Gastroesophageal sphincter (tissue), 4 donors: Measurements from ENCODE around the gene TAF4. TPM values are rescaled to one million over a fixed set of nuclear protein-coding genes. Genes with fewer than 3 reads are reported as not detected.
"Not testable (repeated sequence)": the region's sequence is repeated elsewhere in the genome, so short reads cannot be mapped to it uniquely, and the experiment has no call there.

Source experiments
- ATAC-seq: fragments of 150-250 bp; one replicate; pipeline ENCODE4 v1.9.1; 2016; ENCODE audit warnings: mild to moderate bottlenecking, moderate library complexity
- H3K27ac ChIP-seq, 4 donors: fragments of 200-600 bp; sonication (generic) in 3 of 4; 1 replicate in 3 of 4; 2 replicates in 1 of 4; pipeline ENCODE4 v1.5.1; 2016 to 2019
- H3K27me3 ChIP-seq: fragments of 200-600 bp; sonication (generic); one replicate; pipeline ENCODE4 v1.5.1; 2019
- H3K36me3 ChIP-seq, 2 donors: fragments of 200-600 bp; sonication (generic); one replicate each; pipeline ENCODE4 v1.5.1; 2019; ENCODE audit warnings: control low read depth in 1 of 2
- H3K4me1 ChIP-seq, 3 donors: fragments of 200-600 bp; sonication (generic); 1 replicate in 2 of 3; 2 replicates in 1 of 3; pipeline ENCODE4 v1.5.1; 2016 to 2019; ENCODE audit warnings: control low read depth in 2 of 3
- H3K4me3 ChIP-seq, 2 donors: fragments of 200-600 bp; sonication (generic); one replicate each; pipeline ENCODE4 v1.5.1; 2019; ENCODE audit warnings: mild to moderate bottlenecking in 1 of 2, moderate library complexity in 1 of 2
- H3K9me3 ChIP-seq, 3 donors: fragments of 200-600 bp; sonication (generic); one replicate each; pipeline ENCODE4 v1.5.1; 2017 to 2019; ENCODE audit warnings: control low read depth in 2 of 3
- EP300 ChIP-seq: sonication (generic); formaldehyde crosslinking; IDR thresholded peaks from one replicate; pipeline ENCODE4 v1.6.1; 2017; ENCODE audit warnings: antibody characterized with exemption, mild to moderate bottlenecking
- POLR2A ChIP-seq, 2 donors: fragments of 450-650 bp; IDR thresholded peaks; one replicate each; pipeline ENCODE4 v1.6.1; 2017; ENCODE audit warnings: antibody characterized with exemption in 2 of 2, mild to moderate bottlenecking in 2 of 2, moderate library complexity in 1 of 2
- POLR2AphosphoS5 ChIP-seq: sonication (generic); formaldehyde crosslinking; IDR thresholded peaks from one replicate; pipeline ENCODE4 v1.6.1; 2017; ENCODE audit warnings: antibody characterized with exemption
- WGBS, 2 donors: methylation state at CpG; one replicate each; pipeline ENCODE4 v1.1.5; 2018; ENCODE audit warnings: low coverage in 1 of 2; 5-methylcytosine and 5-hydroxymethylcytosine counted together
- total RNA-seq, 4 donors: library from RNA; depleted of rRNA; stranded (reverse); fragments of >200 nt; gene quantifications; one replicate each; pipeline ENCODE4 v1.1.0, GENCODE V29; 2016
- TF ChIP-seq, protein P1 (sequence below), 4 experiments: fragments of 200-600 bp in 2 of 4; fragments of 450-650 bp in 2 of 4; sonication (generic) in 1 of 4; IDR thresholded peaks; one replicate each; pipeline ENCODE4 v1.5.1; 2017 to 2019; ENCODE audit warnings: antibody characterized with exemption in 4 of 4, mild to moderate bottlenecking in 2 of 4, moderate library complexity in 2 of 4

TAF4 gene
- total RNA-seq, 4 donors from 2014 or later = 7.6 to 19.9 (median 15.5) TPM

DNA sequence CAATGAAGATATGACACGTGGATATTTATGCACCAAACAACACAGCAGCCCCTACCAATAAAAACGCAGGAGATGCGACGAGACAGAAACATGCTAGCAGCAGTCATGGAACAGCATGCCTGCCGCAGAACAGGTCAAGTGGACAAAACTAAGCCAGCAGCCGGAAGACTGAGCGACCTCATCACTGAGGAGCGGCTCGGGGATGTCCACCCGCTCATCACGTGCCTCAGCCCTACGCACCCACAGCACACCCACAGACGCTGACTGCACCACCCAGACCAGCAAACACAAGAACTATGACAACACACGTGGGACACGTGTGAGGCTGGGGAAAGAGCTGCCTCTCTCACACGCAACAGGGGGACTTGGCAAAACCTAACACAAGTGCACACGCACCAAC lies 81.7 kb downstream of the TAF4 start:
- 85 to 95% methylated on average over 4 to 7 of the region's 17 CpGs for WGBS, 2 donors
- ATAC-seq = no peak

DNA sequence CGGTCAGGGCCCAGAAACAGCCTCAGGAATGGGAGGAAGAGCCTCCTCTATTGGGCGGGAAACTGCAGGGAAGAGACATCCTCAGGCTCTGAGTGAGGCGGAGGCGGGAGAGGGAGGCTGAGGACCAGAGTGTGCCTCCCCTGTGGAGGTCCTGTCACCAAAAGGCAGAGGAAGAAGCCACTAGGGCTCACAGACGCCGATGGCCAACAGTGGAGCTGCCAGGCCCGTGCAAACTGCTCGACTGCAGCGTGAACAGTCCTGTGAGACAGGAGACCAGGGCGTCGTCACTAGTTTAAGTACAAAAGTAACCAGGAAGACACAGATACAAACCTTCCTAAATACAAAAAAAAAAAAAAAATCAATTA lies 82.7 kb downstream of the TAF4 start:
- Histone ChIP-seq H3K4me1 (no peaks in the 10 kb centered on the region), H3K27ac (no peak overlapping the region), H3K36me3 (peaks cover 0 to 74% of the 10 kb centered on the region in 2 donors), H3K27me3 (no peaks in the 10 kb centered on the region), H3K4me3 (no peak overlapping the region), H3K9me3 (no peaks in the 10 kb centered on the region)
- TF ChIP-seq POLR2A (IDR thresholded peaks at IDR 0.05) = no peak
- TF ChIP-seq, protein P1, sequence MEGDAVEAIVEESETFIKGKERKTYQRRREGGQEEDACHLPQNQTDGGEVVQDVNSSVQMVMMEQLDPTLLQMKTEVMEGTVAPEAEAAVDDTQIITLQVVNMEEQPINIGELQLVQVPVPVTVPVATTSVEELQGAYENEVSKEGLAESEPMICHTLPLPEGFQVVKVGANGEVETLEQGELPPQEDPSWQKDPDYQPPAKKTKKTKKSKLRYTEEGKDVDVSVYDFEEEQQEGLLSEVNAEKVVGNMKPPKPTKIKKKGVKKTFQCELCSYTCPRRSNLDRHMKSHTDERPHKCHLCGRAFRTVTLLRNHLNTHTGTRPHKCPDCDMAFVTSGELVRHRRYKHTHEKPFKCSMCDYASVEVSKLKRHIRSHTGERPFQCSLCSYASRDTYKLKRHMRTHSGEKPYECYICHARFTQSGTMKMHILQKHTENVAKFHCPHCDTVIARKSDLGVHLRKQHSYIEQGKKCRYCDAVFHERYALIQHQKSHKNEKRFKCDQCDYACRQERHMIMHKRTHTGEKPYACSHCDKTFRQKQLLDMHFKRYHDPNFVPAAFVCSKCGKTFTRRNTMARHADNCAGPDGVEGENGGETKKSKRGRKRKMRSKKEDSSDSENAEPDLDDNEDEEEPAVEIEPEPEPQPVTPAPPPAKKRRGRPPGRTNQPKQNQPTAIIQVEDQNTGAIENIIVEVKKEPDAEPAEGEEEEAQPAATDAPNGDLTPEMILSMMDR (IDR thresholded peaks at IDR 0.05) = no peak
- no peak for TF ChIP-seq EP300
- no peak for TF ChIP-seq POLR2AphosphoS5
- WGBS, 2 donors = 86% methylated on average over 7 of the region's 11 CpGs; no CpG with 5 or more reads in 1 of the 2 donors
- ATAC-seq = no peak

More for the DNA sequence above, 81.7 kb downstream of the TAF4 start:
- Histone ChIP-seq H3K4me3 (no peak overlapping the region), H3K27ac (no peak overlapping the region), H3K4me1 (no peaks in the 10 kb centered on the region), H3K27me3 (no peaks in the 10 kb centered on the region), H3K9me3 (no peaks in the 10 kb centered on the region), H3K36me3 (peaks cover 0 to 77% of the 10 kb centered on the region in 2 donors)
- no peak for TF ChIP-seq POLR2AphosphoS5
- no peak for TF ChIP-seq POLR2A (IDR thresholded peaks at IDR 0.05)

- Histone ChIP-seq H3K27ac (no peak overlapping the region), H3K4me3 (no peak overlapping the region), H3K9me3 (no peaks in the 10 kb centered on the region), H3K4me1 (no peaks in the 10 kb centered on the region), H3K36me3 (peaks cover 0 to 73% of the 10 kb centered on the region in 2 donors), H3K27me3 (no peaks in the 10 kb centered on the region)
- no peak for ATAC-seq
- TF ChIP-seq POLR2A (IDR thresholded peaks at IDR 0.05) (no peak), EP300 (no peak), POLR2AphosphoS5 (no peak)
- TF ChIP-seq, protein P1 (IDR thresholded peaks at IDR 0.05) = no peak
- WGBS, 2 donors = 74 to 100% methylated on average over 1 to 5 of the region's 18 CpGs
Observed at GRCh38 chr20:61982191-61982950, 83.3 kb downstream of the TAF4 start.

DNA sequence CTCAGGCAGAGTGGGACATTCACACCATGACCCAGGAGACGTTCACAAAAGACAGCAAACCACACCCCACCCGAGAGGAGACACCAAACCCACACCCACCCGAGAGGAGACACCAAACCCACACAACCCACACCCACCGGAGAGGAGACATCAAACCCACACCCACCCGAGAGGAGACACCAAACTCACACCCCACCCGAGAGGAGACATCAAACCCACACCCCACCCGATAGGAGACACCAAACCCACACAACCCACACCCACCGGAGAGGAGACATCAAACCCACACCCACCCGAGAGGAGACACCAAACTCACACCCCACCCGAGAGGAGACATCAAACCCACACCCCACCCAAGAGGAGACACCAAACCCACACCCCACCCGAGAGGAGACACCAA lies 84.0 kb downstream of the TAF4 start:
- 64% methylated on average over 4 of the region's 11 CpGs; no CpG with 5 or more reads in 1 of the 2 donors for WGBS, 2 donors
- not testable (repeated sequence) for H3K9me3 ChIP-seq, H3K4me1 ChIP-seq, H3K27me3 ChIP-seq, ATAC-seq, H3K27ac ChIP-seq, H3K4me3 ChIP-seq
- H3K36me3 ChIP-seq = peaks cover 0 to 73% of the 10 kb centered on the region in 2 donors

- WGBS, 2 donors = 60 to 76% methylated on average over 1 to 7 of the region's 22 CpGs
- Histone ChIP-seq H3K27me3 (no peaks in the 10 kb centered on the region), H3K36me3 (peaks cover 0 to 76% of the 10 kb centered on the region in 2 donors), H3K27ac (no peak overlapping the region), H3K4me3 (no peak overlapping the region), H3K9me3 (no peaks in the 10 kb centered on the region), H3K4me1 (no peaks in the 10 kb centered on the region)
- TF ChIP-seq POLR2AphosphoS5 (no peak), EP300 (no peak), POLR2A (IDR thresholded peaks at IDR 0.05) (no peak)
- TF ChIP-seq, protein P1 (IDR thresholded peaks at IDR 0.05) = peak in 3 of 4 experiments; percentile 20 to 68 (median 24)
- no peak for ATAC-seq
Observed at GRCh38 chr20:61980647-61981583, 84.8 kb downstream of the TAF4 start.
